Lower lobe of right lung (tissue), 2 donors: ENCODE data around the gene SAP30BP. TPM values are rescaled to one million over a fixed set of nuclear protein-coding genes. Genes with fewer than 3 reads are reported as not detected.

ENCODE experiments used
- ATAC-seq, 2 donors: fragments of 200-7000 bp; cut with Tn5 transposase; one replicate each; pipeline ENCODE4 v1.9.1; 2020 to 2022; ENCODE audit warnings: mild to moderate bottlenecking in 2 of 2, moderate library complexity in 2 of 2
- DNase-seq: peaks from one replicate; pipeline ENCODE4 v3.0.0-alpha.2; 2020
- H3K27ac ChIP-seq: fragments of 200-600 bp; one replicate; pipeline ENCODE4 v1.8.0; 2022
- H3K27me3 ChIP-seq: fragments of 200-600 bp; one replicate; pipeline ENCODE4 v1.8.0; 2022; ENCODE audit warnings: low read depth
- H3K36me3 ChIP-seq: fragments of 200-600 bp; one replicate; pipeline ENCODE4 v1.8.0; 2022; ENCODE audit warnings: mild to moderate bottlenecking
- H3K4me1 ChIP-seq: fragments of 200-600 bp; one replicate; pipeline ENCODE4 v1.8.0; 2022
- H3K4me3 ChIP-seq: fragments of 200-600 bp; one replicate; pipeline ENCODE4 v1.8.0; 2022; ENCODE audit warnings: mild to moderate bottlenecking
- H3K9me3 ChIP-seq: fragments of 200-600 bp; one replicate; pipeline ENCODE4 v1.8.0; 2022
- intact Hi-C: fragments of 100-400 bp; cut with DNase I; formaldehyde crosslinking; loops from one replicate; pipeline ENCODE4 v1.11.0; 2022
- total RNA-seq: library from RNA; stranded (reverse); fragmentation: NEBNext Ultra II Directional; extraction: Animal tissue kit (Norgen Biotek cat#: 25700); gene quantifications from one replicate; pipeline ENCODE4 v1.2.1, GENCODE V29; 2021
- TF ChIP-seq, protein P1 (sequence below): fragments of 200-600 bp; IDR thresholded peaks from one replicate; pipeline ENCODE4 v1.8.0; 2022; ENCODE audit warnings: antibody characterized with exemption, mild to moderate bottlenecking
- donor health status: DM: no; HTN: yes; CAD: no; lungs with severe emphysema.

SAP30BP gene
- total RNA-seq, 1 donor from 2014 or later = 73.0 TPM

DNA sequence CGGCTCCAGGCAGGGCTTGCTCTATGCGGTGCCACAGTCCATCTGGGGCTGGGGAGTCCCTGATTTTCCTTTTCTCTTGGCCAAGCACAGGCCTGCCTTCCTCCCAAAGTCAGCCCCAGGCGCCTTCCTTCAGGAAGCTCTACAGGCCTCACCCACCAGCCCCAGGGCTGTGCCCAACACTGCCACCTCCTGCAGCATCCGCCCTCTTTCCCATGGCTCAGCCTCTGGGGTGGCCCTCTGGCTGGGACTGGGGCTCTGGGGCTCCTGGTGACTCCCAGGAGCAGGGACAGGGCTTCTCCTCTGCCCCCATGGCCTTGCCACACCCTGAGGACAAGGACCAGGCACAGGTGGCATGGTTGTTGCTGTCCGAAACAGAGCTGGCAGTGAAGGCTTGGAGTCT lies 54.9 kb downstream of the SAP30BP start:
- H3K9me3 ChIP-seq = no peaks in the 10 kb centered on the region
- peak overlapping the region; percentile 80 for H3K27ac ChIP-seq
- intact Hi-C loops = no loop called here
- ATAC-seq = peak; percentile 2 to 13
- H3K27me3 ChIP-seq = peaks cover 27% of the 10 kb centered on the region
- H3K4me3 ChIP-seq = peak overlapping the region; percentile 55
- TF ChIP-seq, protein P1, sequence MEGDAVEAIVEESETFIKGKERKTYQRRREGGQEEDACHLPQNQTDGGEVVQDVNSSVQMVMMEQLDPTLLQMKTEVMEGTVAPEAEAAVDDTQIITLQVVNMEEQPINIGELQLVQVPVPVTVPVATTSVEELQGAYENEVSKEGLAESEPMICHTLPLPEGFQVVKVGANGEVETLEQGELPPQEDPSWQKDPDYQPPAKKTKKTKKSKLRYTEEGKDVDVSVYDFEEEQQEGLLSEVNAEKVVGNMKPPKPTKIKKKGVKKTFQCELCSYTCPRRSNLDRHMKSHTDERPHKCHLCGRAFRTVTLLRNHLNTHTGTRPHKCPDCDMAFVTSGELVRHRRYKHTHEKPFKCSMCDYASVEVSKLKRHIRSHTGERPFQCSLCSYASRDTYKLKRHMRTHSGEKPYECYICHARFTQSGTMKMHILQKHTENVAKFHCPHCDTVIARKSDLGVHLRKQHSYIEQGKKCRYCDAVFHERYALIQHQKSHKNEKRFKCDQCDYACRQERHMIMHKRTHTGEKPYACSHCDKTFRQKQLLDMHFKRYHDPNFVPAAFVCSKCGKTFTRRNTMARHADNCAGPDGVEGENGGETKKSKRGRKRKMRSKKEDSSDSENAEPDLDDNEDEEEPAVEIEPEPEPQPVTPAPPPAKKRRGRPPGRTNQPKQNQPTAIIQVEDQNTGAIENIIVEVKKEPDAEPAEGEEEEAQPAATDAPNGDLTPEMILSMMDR = no peak
- H3K36me3 ChIP-seq = peaks cover 5% of the 10 kb centered on the region
- peaks cover 18% of the 10 kb centered on the region for H3K4me1 ChIP-seq
- DNase-seq = peak; percentile 46

DNA sequence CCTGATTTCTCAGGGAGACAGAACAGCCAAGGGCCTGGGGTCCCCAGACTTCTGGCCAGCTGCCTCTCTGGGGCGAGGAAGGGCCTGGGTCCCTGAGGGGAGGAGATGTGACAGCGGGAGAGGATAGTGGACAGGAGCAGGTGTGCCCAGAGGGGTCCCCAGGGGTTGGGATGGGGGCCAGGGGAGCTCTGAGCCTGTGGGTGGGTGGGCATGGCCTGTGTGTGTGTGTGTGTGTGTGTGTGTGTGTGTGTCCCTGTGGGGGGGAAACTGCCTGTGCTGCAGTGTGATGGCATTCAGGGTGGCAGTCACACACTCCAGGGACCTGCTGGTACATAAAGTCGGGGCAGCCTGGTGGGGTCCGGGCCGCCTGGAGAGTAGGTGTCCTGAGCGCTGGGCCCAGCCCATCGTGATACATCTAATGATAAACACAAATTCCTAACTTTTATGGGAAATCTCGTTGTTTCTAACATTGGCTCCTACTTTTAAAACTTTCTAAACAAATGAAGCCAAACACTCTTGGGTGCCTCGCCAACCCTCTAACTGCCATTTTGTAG lies 55.5 kb downstream of the SAP30BP start:
- H3K4me3 ChIP-seq = peak overlapping the region; percentile 55
- peak overlapping the region; percentile 80 for H3K27ac ChIP-seq
- TF ChIP-seq, protein P1 = no peak

DNA sequence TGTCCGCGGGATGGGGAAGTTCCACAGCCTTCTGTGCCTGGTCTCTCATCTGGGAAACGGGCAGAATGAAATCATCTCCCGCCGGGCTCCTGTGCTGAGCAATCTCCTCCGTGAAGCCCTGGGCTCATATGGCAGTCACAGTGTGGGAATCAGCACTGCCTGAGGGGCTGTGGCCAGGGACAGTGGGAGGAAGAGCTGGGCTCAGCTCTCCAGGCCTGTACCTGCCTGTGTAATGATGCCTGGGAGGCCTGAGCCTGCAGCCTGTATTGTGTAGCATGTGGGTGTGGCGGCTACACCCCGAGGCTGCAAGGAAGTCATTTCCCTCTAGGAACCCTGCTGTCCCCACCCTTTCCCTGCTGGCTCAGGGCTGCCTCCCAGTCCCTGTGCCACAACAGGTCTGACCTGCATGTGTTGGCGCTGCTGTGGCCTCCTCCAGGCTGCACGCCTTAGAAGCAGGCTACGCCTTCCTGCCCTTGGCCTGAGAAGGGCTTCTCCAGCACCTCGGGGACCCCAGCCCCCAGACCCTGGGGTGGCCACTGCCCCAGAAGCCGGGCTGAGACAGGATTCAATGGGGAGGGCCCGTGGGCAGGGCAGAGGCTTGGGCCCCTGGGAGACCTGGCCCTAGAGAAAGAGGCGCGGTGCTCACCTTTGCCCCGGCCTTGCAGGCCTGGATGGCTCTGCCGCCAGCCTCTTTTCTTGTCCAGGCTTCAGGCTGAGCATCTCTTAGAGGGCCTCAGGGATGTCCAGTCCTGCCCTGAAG lies 56.2 kb downstream of the SAP30BP start:
- peaks cover 27% of the 10 kb centered on the region for H3K27me3 ChIP-seq
- no peaks in the 10 kb centered on the region for H3K9me3 ChIP-seq
- H3K4me3 ChIP-seq = peak overlapping the region; percentile 4
- no peak for ATAC-seq
- H3K36me3 ChIP-seq = peaks cover 5% of the 10 kb centered on the region
- peak; percentile 50 for DNase-seq
- H3K27ac ChIP-seq = no peak overlapping the region
- peaks cover 18% of the 10 kb centered on the region for H3K4me1 ChIP-seq
- TF ChIP-seq, protein P1 = no peak
- intact Hi-C loops = no loop called here

More for the DNA sequence above, 55.5 kb downstream of the SAP30BP start:
- Histone ChIP-seq H3K36me3 (peaks cover 5% of the 10 kb centered on the region), H3K27me3 (peaks cover 27% of the 10 kb centered on the region), H3K9me3 (no peaks in the 10 kb centered on the region), H3K4me1 (peaks cover 18% of the 10 kb centered on the region)
- intact Hi-C loops = no loop called here
- peak; percentile 41 for DNase-seq
- ATAC-seq = no peak

DNA sequence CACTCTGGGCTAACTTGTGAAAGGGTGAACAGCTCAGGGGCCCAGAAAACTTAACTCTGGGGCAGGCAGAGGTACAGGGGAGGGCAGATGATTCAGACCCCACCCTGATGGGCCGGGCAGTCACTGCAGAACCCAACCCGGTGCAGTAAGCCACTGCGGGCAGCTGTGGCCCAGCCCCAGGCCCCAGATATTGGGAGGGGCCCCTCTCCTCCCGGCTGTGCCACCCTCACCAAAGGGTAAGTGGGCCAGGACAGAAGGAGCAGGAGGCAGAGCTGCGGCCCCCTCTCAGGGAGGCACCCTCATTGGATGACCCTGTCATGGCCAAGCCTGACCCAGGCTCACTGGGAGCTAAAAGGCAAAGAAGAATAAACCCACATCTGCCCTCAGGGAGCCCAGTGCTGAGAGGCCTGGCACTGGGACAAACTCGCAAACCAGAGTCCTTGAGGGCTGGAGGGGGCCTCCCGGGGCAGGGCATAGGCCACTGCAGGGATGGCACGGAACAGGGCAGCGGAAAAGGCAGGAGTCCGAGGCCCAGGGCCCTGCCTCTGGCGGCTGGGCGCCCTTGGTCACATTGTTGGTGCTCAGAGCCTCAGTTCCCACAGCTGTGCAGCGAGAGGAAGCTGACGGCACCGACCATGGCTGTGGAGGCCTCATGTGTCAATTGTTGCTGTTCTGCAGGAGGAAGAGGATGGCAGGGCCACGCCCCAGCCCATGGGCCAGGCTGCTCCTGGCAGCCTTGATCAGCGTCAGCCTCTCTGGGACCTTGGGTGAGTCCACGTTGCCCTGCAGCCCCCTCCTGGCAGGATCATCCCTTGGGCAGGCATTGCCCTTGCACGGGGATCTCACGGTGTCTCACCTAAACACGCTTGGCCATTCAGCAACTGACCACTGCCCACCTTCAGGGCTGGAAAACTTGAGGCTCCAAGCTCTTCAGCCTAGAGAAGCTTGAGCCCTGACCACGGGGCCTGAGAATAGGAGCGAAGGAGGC lies 57.2 kb downstream of the SAP30BP start:
- DNase-seq (no peak), ATAC-seq (no peak)
- TF ChIP-seq, protein P1 = no peak
- Histone ChIP-seq H3K36me3 (peaks cover 6% of the 10 kb centered on the region), H3K9me3 (no peaks in the 10 kb centered on the region), H3K4me3 (no peak overlapping the region), H3K27me3 (peaks cover 23% of the 10 kb centered on the region), H3K4me1 (peaks cover 18% of the 10 kb centered on the region), H3K27ac (no peak overlapping the region)
- intact Hi-C loops = no loop called here

DNA sequence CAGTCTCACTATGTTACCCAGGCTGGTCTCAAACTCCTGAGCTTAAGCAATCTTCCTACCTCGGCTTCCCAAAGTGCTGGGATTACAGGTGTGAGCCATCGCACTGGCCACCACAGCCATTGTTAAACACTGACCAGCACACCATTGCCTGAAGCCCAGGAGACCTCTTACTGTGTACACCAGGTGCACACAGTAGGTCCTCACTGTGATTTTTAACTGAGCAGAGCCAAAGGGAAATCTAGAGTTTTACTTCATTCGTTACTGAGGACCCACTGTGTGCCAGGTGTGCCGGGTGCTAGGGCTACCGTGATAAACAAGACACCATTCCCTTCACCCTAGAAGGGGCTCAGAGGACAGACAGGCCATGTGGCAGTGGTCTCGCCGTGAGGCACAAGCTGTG lies 58.4 kb downstream of the SAP30BP start:
- no peaks in the 10 kb centered on the region for H3K9me3 ChIP-seq
- TF ChIP-seq, protein P1 = no peak
- intact Hi-C loops = no loop called here
- H3K4me3 ChIP-seq = no peak overlapping the region
- peaks cover 14% of the 10 kb centered on the region for H3K36me3 ChIP-seq
- DNase-seq (no peak), ATAC-seq (no peak)
- H3K27ac ChIP-seq = no peak overlapping the region
- peaks cover 11% of the 10 kb centered on the region for H3K27me3 ChIP-seq
- peaks cover 13% of the 10 kb centered on the region for H3K4me1 ChIP-seq
